ENCODE measurements around the gene GPRC5C. TPM values are rescaled to one million over a fixed set of nuclear protein-coding genes. Genes with fewer than 3 reads are reported as not detected.

GPRC5C gene
- total RNA-seq, 1 experiment from 2014 or later = 83.2 TPM

GRCh38 chr17:74466111-74466827 lies 34.4 kb downstream of the GPRC5C start, which contains the start of gene CD300A:
Gene CD300A (plus strand): TSS chr17:74466634. CDS start chr17:74466704, 70 bp downstream.
- Mint-ChIP-seq H3K4me1 (ENCODE audit: low read depth, unreplicated experiment) (no peaks in the 10 kb centered on the region), H3K27ac (ENCODE audit: unreplicated experiment) (no peak within 1 kb of the TSS), H3K9me3 (ENCODE audit: unreplicated experiment) (no peaks in the 10 kb centered on the region), H3K36me3 (ENCODE audit: insufficient read depth, unreplicated experiment) (no peaks in the 10 kb centered on the region), H3K4me3 (ENCODE audit: unreplicated experiment) (no peak within 1 kb of the TSS), H3K27me3 (ENCODE audit: insufficient read depth, unreplicated experiment) (peaks cover 4% of the 10 kb centered on the region)
- Histone ChIP-seq H3K4me1 (no peaks in the 10 kb centered on the region; the same call in 1 of the 2 replicates), H3K27me3 (replicated peaks; ENCODE audit: control insufficient read depth, insufficient read depth, low read length) (no peaks in the 10 kb centered on the region), H3K36me3 (ENCODE audit: control insufficient read depth, insufficient read depth, low read length) (no peaks in the 10 kb centered on the region), H3K4me3 (ENCODE audit: low read depth, low read length) (no peak within 1 kb of the TSS), H3K9me3 (no peaks in the 10 kb centered on the region)
- POLR2A ChIA-PET = no interaction called here
- TF ChIP-seq CTCF (IDR thresholded peaks at IDR 0.05; ENCODE audit: insufficient read depth in 1 of 2, low read depth in 1 of 2, low read length in 1 of 2, severe bottlenecking in 1 of 2, unreplicated experiment in 1 of 2) = no peak
- no peak for DNase-seq
- CTCF ChIA-PET = no interaction called here
- intact Hi-C loops (cut with micrococcal nuclease; ENCODE audit: unreplicated experiment) = no loop called here
- BruUV-seq (replicated peaks) = no TSS peak

GRCh38 chr17:74466828-74467184 lies 34.9 kb downstream of the GPRC5C start:
- Mint-ChIP-seq H3K9me3 (ENCODE audit: unreplicated experiment) (no peaks in the 10 kb centered on the region), H3K4me3 (ENCODE audit: unreplicated experiment) (no peak overlapping the region), H3K27ac (ENCODE audit: unreplicated experiment) (no peak overlapping the region), H3K4me1 (ENCODE audit: low read depth, unreplicated experiment) (no peaks in the 10 kb centered on the region), H3K27me3 (ENCODE audit: insufficient read depth, unreplicated experiment) (peaks cover 4% of the 10 kb centered on the region), H3K36me3 (ENCODE audit: insufficient read depth, unreplicated experiment) (no peaks in the 10 kb centered on the region)
- Histone ChIP-seq H3K4me3 (ENCODE audit: low read depth, low read length) (no peak overlapping the region), H3K4me1 (no peaks in the 10 kb centered on the region; the same call in 1 of the 2 replicates), H3K36me3 (ENCODE audit: control insufficient read depth, insufficient read depth, low read length) (no peaks in the 10 kb centered on the region), H3K9me3 (no peaks in the 10 kb centered on the region), H3K27me3 (replicated peaks; ENCODE audit: control insufficient read depth, insufficient read depth, low read length) (no peaks in the 10 kb centered on the region)
- BruUV-seq (replicated peaks) = no TSS peak
- no peak for DNase-seq
- intact Hi-C loops (cut with micrococcal nuclease; ENCODE audit: unreplicated experiment) = no loop called here
- TF ChIP-seq CTCF (IDR thresholded peaks at IDR 0.05; ENCODE audit: insufficient read depth in 1 of 2, low read depth in 1 of 2, low read length in 1 of 2, severe bottlenecking in 1 of 2, unreplicated experiment in 1 of 2) = no peak
- ChIA-PET CTCF (no interaction called here), POLR2A (no interaction called here)

DNA sequence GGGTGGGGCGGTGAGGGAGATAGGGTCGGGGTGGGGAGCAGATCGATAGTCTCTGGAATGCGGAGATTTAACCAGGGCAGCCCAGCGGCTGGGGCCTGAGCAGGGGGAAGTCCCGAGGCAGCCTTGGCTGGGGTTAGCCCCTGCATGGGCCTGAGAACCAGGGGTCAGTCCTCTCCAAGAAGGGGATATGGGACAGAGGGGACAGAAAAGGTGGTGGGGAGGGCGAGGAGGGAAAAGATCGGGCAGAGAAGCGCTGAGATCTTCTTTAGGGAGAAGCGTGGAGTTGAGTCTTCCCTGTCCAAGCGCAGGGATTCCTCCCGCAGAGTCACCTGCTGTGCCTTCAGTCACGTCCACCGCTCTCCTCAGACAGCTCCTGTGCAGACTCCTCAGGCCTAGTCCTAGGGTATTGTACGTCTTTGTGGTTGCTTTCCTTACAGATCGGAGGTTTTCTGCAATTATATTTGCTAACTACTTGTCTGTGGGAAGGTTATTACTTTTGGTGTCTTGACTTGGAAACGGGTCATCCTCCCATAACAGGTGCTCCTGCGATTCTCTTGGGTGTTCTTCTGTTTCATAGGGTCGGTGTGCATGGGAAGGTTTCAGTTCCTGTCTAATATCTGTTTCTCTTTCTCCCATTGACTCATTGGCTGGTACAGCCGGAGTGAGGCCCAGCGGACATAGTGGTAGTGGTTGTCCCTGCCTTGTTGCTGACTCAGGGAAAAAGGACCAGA lies 35.5 kb downstream of the GPRC5C start:
- ChIA-PET POLR2A (no interaction called here), CTCF (no interaction called here)
- Mint-ChIP-seq H3K9me3 (ENCODE audit: unreplicated experiment) (no peaks in the 10 kb centered on the region), H3K27me3 (ENCODE audit: insufficient read depth, unreplicated experiment) (peaks cover 4% of the 10 kb centered on the region), H3K27ac (ENCODE audit: unreplicated experiment) (no peak overlapping the region), H3K4me3 (ENCODE audit: unreplicated experiment) (no peak overlapping the region), H3K4me1 (ENCODE audit: low read depth, unreplicated experiment) (no peaks in the 10 kb centered on the region), H3K36me3 (ENCODE audit: insufficient read depth, unreplicated experiment) (no peaks in the 10 kb centered on the region)
- Histone ChIP-seq H3K27me3 (replicated peaks; ENCODE audit: control insufficient read depth, insufficient read depth, low read length) (no peaks in the 10 kb centered on the region), H3K4me1 (no peaks in the 10 kb centered on the region; the same call in 1 of the 2 replicates), H3K9me3 (no peaks in the 10 kb centered on the region), H3K4me3 (ENCODE audit: low read depth, low read length) (no peak overlapping the region), H3K36me3 (ENCODE audit: control insufficient read depth, insufficient read depth, low read length) (no peaks in the 10 kb centered on the region)
- intact Hi-C loops (cut with micrococcal nuclease; ENCODE audit: unreplicated experiment) = no loop called here
- no peak for TF ChIP-seq CTCF (IDR thresholded peaks at IDR 0.05; ENCODE audit: insufficient read depth in 1 of 2, low read depth in 1 of 2, low read length in 1 of 2, severe bottlenecking in 1 of 2, unreplicated experiment in 1 of 2)
- DNase-seq = no peak
- no TSS peak for BruUV-seq (replicated peaks)

All from Caco-2 (cell line).